Mucosa of descending colon (tissue), 3 donors: Measurements from ENCODE around the gene KRTCAP2. TPM values are rescaled to one million over a fixed set of nuclear protein-coding genes. Genes with fewer than 3 reads are reported as not detected.

ENCODE experiments used
- ATAC-seq: fragments of 200-7000 bp; cut with Tn5 transposase; one replicate; pipeline ENCODE4 v1.9.1; 2020; ENCODE audit warnings: mild to moderate bottlenecking, moderate library complexity
- DNase-seq, 3 donors: peaks; one replicate each; pipeline ENCODE4 v3.0.0-alpha.2; 2020
- H3K36me3 ChIP-seq: fragments of 200-600 bp; one replicate; pipeline ENCODE4 v1.8.0; 2021; ENCODE audit warnings: low read depth, mild to moderate bottlenecking
- H3K4me1 ChIP-seq: fragments of 200-600 bp; one replicate; pipeline ENCODE4 v1.8.0; 2021; ENCODE audit warnings: low read depth, mild to moderate bottlenecking
- H3K4me3 ChIP-seq: fragments of 200-600 bp; one replicate; pipeline ENCODE4 v1.8.0; 2021; ENCODE audit warnings: mild to moderate bottlenecking
- H3K9me3 ChIP-seq: fragments of 200-600 bp; one replicate; pipeline ENCODE4 v1.8.0; 2021; ENCODE audit warnings: mild to moderate bottlenecking
- CTCF ChIP-seq: fragments of 200-600 bp; IDR thresholded peaks from one replicate; pipeline ENCODE4 v1.8.0; 2022; ENCODE audit warnings: antibody characterized with exemption, mild to moderate bottlenecking
- intact Hi-C, 2 donors: fragments of 100-400 bp; cut with DNase I in 1 of 2; cut with micrococcal nuclease in 1 of 2; formaldehyde crosslinking; loops; one replicate each; pipeline versions ENCODE4 v1.11.0 to v1.11.1; 2022; cut with DNase I, micrococcal nuclease
- total RNA-seq, 3 donors: library from RNA; stranded (reverse); fragmentation: NEBNext Ultra II Directional in 2 of 3; extraction: Animal tissue kit (Norgen Biotek cat#: 25700) in 2 of 3; gene quantifications; one replicate each; pipeline versions ENCODE4 v1.2.1 to v1.2.4, GENCODE V29; 2021 to 2023
- donor health status: DM: no; HTN: no; CAD: no; lungs with moderate emphysema.
- donor health status: DM: no; HTN: no; CAD: no.
- donor health status: DM: no; HTN: yes; CAD: no.

The KRTCAP2 gene
- total RNA-seq, 3 donors from 2014 or later, result 162 to 190 (median 176) TPM

- DNase-seq (no peak), ATAC-seq (no peak)
- TF ChIP-seq CTCF, result no peak
- Histone ChIP-seq H3K4me1 (peaks cover 3% of the 10 kb centered on the region), H3K36me3 (no peaks in the 10 kb centered on the region), H3K4me3 (no peak overlapping the region), H3K9me3 (no peaks in the 10 kb centered on the region)
- intact Hi-C loops, result no loop called here
Observed at GRCh38 chr1:155145491-155145890, 27.6 kb downstream of the KRTCAP2 start.

GRCh38 chr1:155141749-155142148, 31.4 kb downstream of the KRTCAP2 start:
- H3K4me1 ChIP-seq, result peaks cover 27% of the 10 kb centered on the region
- ATAC-seq (no peak), DNase-seq (no peak)
- no peak overlapping the region for H3K4me3 ChIP-seq
- H3K36me3 ChIP-seq, result no peaks in the 10 kb centered on the region
- no peaks in the 10 kb centered on the region for H3K9me3 ChIP-seq
- intact Hi-C loops, result no loop called here
- TF ChIP-seq CTCF, result no peak

GRCh38 chr1:155140630-155140953, 32.5 kb downstream of the KRTCAP2 start:
- no peak for TF ChIP-seq CTCF
- DNase-seq, result no peak
- intact Hi-C loops, result no loop called here

DNA sequence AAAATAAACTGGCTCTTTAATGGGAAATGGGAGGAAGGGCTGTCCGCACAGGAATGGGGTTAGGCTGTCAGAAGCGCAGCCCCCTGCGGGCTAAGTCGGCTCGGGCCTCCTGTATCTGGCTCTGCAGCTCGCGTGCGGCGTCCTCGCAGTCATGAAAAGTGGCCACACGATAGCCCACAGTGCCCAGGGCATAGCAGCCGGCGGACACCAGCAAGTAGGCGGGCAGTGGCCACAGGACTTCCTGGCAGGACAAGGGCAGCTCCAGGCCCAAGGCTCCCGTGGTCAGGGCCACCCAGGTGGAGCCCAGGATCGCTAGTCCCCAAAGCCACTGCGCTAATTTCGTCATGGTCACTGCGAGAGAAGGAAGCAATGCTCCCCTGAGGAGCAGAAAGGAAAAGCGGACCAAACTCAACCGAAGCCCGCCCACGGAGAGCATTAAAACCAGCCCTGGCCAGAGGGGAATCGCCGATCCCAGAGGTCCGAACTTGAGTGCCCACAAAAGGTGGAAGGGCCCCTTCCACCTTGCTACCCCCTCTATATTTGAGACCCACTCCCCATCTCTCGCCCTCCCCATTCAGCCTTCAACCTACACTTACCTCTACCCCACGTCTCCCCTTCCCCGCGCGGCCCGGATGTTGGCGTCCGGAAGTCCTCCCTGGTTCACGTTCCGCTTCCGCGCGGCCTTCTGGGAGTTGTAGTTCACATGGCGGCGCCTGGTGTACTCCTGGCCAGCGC, 33.0 kb downstream of the KRTCAP2 start, which contains the start of gene DPM3:
Gene DPM3 (minus strand): TSS at position 637 of the 735 bp plus-strand sequence. CDS start 291 bp downstream, at position 346.
- no peak for TF ChIP-seq CTCF
- peak; percentile 69 for ATAC-seq
- peak; percentile 94 to 95 (median 95) for DNase-seq
- H3K9me3 ChIP-seq, result no peaks in the 10 kb centered on the region
- intact Hi-C loops, result no loop called here
- no peaks in the 10 kb centered on the region for H3K36me3 ChIP-seq
- peaks cover 29% of the 10 kb centered on the region for H3K4me1 ChIP-seq
- H3K4me3 ChIP-seq, result peak within 1 kb of the TSS; percentile 53

More at GRCh38 chr1:155140630-155140953, 32.5 kb downstream of the KRTCAP2 start:
- Histone ChIP-seq H3K4me1 (peaks cover 29% of the 10 kb centered on the region), H3K9me3 (no peaks in the 10 kb centered on the region), H3K36me3 (no peaks in the 10 kb centered on the region), H3K4me3 (no peak overlapping the region)
- ATAC-seq, result no peak

DNA sequence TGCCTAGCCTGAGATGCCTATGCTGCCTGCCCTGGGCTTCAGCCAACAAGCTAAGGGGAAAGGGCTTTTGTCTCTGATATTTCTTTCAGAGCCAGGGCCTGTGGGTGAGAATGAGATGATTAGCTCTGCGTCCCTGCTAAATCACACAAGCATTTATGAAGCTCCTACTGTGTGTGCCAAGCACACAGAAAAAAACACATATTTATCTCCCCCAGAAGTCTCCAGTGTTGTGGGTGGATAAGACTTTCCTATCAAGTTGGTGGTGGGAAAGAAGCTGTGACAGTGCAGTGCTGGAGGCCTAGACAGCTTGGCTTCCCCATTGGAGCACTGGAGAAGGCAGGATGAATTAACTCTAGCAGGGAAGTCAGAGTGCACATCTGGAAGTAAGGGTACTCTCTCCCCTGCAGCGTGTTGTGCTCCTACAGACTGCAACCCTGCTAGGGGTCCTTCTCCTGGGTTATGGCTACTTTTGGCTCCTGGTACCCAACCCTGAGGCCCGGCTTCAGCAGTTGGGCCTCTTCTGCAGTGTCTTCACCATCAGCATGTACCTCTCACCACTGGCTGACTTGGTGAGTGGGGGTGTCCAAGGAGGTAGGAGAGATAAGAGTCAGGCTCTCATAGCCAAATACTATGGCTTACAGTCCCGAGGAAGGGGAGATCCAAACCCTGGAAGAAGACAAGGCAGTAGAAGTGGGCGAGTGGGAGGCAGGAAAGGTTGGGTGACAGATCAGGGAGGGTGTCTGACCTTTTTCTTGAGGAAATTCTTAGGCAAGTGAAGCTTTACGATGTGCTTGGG, 35.8 kb downstream of the KRTCAP2 start:
- Histone ChIP-seq H3K4me1 (peaks cover 45% of the 10 kb centered on the region), H3K4me3 (no peak overlapping the region), H3K9me3 (no peaks in the 10 kb centered on the region), H3K36me3 (peaks cover 6% of the 10 kb centered on the region)
- DNase-seq (no peak), ATAC-seq (no peak)
- no peak for TF ChIP-seq CTCF
- intact Hi-C loops, result no loop called here
